Measurements from ENCODE around the gene GRAP. TPM values are rescaled to one million over a fixed set of nuclear protein-coding genes. Genes with fewer than 3 reads are reported as not detected.

The GRAP gene
- total RNA-seq, 1 donor from 2014 or later = 8.5 TPM

GRCh38 chr17:18980682-18981334 is 65.9 kb downstream of the GRAP start:
- DNase-seq (no peak), ATAC-seq (no peak)
- no peak overlapping the region for H3K27ac ChIP-seq
- TF ChIP-seq, protein P1, sequence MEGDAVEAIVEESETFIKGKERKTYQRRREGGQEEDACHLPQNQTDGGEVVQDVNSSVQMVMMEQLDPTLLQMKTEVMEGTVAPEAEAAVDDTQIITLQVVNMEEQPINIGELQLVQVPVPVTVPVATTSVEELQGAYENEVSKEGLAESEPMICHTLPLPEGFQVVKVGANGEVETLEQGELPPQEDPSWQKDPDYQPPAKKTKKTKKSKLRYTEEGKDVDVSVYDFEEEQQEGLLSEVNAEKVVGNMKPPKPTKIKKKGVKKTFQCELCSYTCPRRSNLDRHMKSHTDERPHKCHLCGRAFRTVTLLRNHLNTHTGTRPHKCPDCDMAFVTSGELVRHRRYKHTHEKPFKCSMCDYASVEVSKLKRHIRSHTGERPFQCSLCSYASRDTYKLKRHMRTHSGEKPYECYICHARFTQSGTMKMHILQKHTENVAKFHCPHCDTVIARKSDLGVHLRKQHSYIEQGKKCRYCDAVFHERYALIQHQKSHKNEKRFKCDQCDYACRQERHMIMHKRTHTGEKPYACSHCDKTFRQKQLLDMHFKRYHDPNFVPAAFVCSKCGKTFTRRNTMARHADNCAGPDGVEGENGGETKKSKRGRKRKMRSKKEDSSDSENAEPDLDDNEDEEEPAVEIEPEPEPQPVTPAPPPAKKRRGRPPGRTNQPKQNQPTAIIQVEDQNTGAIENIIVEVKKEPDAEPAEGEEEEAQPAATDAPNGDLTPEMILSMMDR (IDR thresholded peaks at IDR 0.05) = no peak
- no peaks in the 10 kb centered on the region for H3K4me1 ChIP-seq
- peaks cover 18% of the 10 kb centered on the region for H3K36me3 ChIP-seq
- H3K4me3 ChIP-seq = no peak overlapping the region
- H3K27me3 ChIP-seq (ENCODE audit: low read depth) = no peaks in the 10 kb centered on the region
- no peaks in the 10 kb centered on the region for H3K9me3 ChIP-seq
- intact Hi-C loops (cut with DNase I) = no loop called here

- no peak overlapping the region for H3K4me3 ChIP-seq
- TF ChIP-seq, protein P1 (IDR thresholded peaks at IDR 0.05) = no peak
- DNase-seq = no peak
Observed at GRCh38 chr17:18978655-18979054, 68.1 kb downstream of the GRAP start.

GRCh38 chr17:18978050-18978449 is 68.7 kb downstream of the GRAP start:
- H3K27me3 ChIP-seq (ENCODE audit: low read depth) = no peaks in the 10 kb centered on the region
- H3K36me3 ChIP-seq = peaks cover 18% of the 10 kb centered on the region
- TF ChIP-seq, protein P1 (IDR thresholded peaks at IDR 0.05) = no peak
- H3K9me3 ChIP-seq = no peaks in the 10 kb centered on the region
- ATAC-seq (no peak), DNase-seq (no peak)
- no peak overlapping the region for H3K27ac ChIP-seq
- H3K4me1 ChIP-seq = no peaks in the 10 kb centered on the region
- H3K4me3 ChIP-seq = no peak overlapping the region
- intact Hi-C loops (cut with DNase I) = no loop called here

More at GRCh38 chr17:18978655-18979054, 68.1 kb downstream of the GRAP start:
- Histone ChIP-seq H3K36me3 (peaks cover 18% of the 10 kb centered on the region), H3K4me1 (no peaks in the 10 kb centered on the region), H3K27ac (no peak overlapping the region), H3K9me3 (no peaks in the 10 kb centered on the region), H3K27me3 (ENCODE audit: low read depth) (no peaks in the 10 kb centered on the region)
- intact Hi-C loops (cut with DNase I) = no loop called here
- ATAC-seq = no peak

- DNase-seq (no peak), ATAC-seq (no peak)
- H3K27ac ChIP-seq = no peak overlapping the region
- TF ChIP-seq, protein P1 (IDR thresholded peaks at IDR 0.05) = no peak
- intact Hi-C loops (cut with DNase I) = no loop called here
- peaks cover 18% of the 10 kb centered on the region for H3K36me3 ChIP-seq
- H3K27me3 ChIP-seq (ENCODE audit: low read depth) = no peaks in the 10 kb centered on the region
- H3K4me1 ChIP-seq = no peaks in the 10 kb centered on the region
- H3K9me3 ChIP-seq = no peaks in the 10 kb centered on the region
- H3K4me3 ChIP-seq = no peak overlapping the region
Observed at GRCh38 chr17:18977646-18978045, 69.1 kb downstream of the GRAP start.

- DNase-seq (no peak), ATAC-seq (no peak)
- Histone ChIP-seq H3K27ac (no peak overlapping the region), H3K27me3 (ENCODE audit: low read depth) (no peaks in the 10 kb centered on the region), H3K4me3 (no peak overlapping the region), H3K4me1 (no peaks in the 10 kb centered on the region), H3K36me3 (peaks cover 18% of the 10 kb centered on the region), H3K9me3 (no peaks in the 10 kb centered on the region)
- TF ChIP-seq, protein P1 (IDR thresholded peaks at IDR 0.05) = no peak
- intact Hi-C loops (cut with DNase I) = no loop called here
Observed at GRCh38 chr17:18977021-18977420, 69.7 kb downstream of the GRAP start.

All from lower lobe of right lung (tissue), 2 donors.